SK-N-MC (cell line): ENCODE results near the gene BEND3.
"Not testable (repeated sequence)": the region's sequence is repeated elsewhere in the genome, so short reads cannot be mapped to it uniquely, and the experiment has no call there.

Source experiments
- DNase-seq: peaks from one replicate; pipeline ENCODE4 v3.0.0-alpha.2; 2011; ENCODE audit warnings: low read depth, low spot score
- H3K27ac ChIP-seq: fragments of 200-600 bp; sonication (generic); 2 replicates; pipeline ENCODE4 v1.5.1; 2016; ENCODE audit warnings: mixed run types
- H3K36me3 ChIP-seq: fragments of 200-600 bp; sonication (generic); 2 replicates; pipeline ENCODE4 v1.6.1; 2017; ENCODE audit warnings: antibody characterized with exemption, low read length, mixed read lengths; ENCODE audit not compliant: insufficient read depth
- H3K4me3 ChIP-seq: fragments of 200-600 bp; sonication (generic); 2 replicates; pipeline ENCODE4 v1.5.1; 2016
- H3K9ac ChIP-seq: fragments of 200-600 bp; sonication (generic); 2 replicates; pipeline ENCODE4 v1.8.0; 2017; ENCODE audit warnings: mixed run types, mixed read lengths; ENCODE audit not compliant: insufficient read length
- H3K9me3 ChIP-seq: fragments of 200-600 bp; sonication (generic); 2 replicates; pipeline ENCODE4 v1.6.1; 2017; ENCODE audit warnings: low read depth, mild to moderate bottlenecking, antibody characterized with exemption, low read length, moderate library complexity, mixed read lengths
- EZH2 ChIP-seq: fragments of 200-600 bp; sonication (generic); IDR thresholded peaks from one replicate; pipeline ENCODE4 v1.6.1; 2017; ENCODE audit warnings: antibody characterized with exemption
- FOXP2 ChIP-seq: optimal IDR thresholded peaks from 2 replicates; pipeline ENCODE3; 2011; ENCODE audit warnings: mild to moderate bottlenecking, moderate library complexity; ENCODE audit not compliant: insufficient read depth; ENCODE audit errors: extremely low read length, control extremely low read depth
- POLR2AphosphoS5 ChIP-seq: IDR thresholded peaks from 2 replicates; pipeline ENCODE4 v1.6.1; 2012; ENCODE audit warnings: mild to moderate bottlenecking, low read depth, low read length, borderline replicate concordance

The BEND3 gene

GRCh38 chr6:107102414-107102805 is 12.9 kb downstream of the BEND3 start:
- H3K4me3 ChIP-seq: no peak overlapping the region
- DNase-seq: no peak
- H3K9ac ChIP-seq: no peak overlapping the region
- H3K36me3 ChIP-seq: no peaks in the 10 kb centered on the region
- H3K27ac ChIP-seq: no peak overlapping the region
- no peaks in the 10 kb centered on the region for H3K9me3 ChIP-seq
- TF ChIP-seq POLR2AphosphoS5: no peak
- TF ChIP-seq FOXP2: no peak
- TF ChIP-seq EZH2: no peak

DNA sequence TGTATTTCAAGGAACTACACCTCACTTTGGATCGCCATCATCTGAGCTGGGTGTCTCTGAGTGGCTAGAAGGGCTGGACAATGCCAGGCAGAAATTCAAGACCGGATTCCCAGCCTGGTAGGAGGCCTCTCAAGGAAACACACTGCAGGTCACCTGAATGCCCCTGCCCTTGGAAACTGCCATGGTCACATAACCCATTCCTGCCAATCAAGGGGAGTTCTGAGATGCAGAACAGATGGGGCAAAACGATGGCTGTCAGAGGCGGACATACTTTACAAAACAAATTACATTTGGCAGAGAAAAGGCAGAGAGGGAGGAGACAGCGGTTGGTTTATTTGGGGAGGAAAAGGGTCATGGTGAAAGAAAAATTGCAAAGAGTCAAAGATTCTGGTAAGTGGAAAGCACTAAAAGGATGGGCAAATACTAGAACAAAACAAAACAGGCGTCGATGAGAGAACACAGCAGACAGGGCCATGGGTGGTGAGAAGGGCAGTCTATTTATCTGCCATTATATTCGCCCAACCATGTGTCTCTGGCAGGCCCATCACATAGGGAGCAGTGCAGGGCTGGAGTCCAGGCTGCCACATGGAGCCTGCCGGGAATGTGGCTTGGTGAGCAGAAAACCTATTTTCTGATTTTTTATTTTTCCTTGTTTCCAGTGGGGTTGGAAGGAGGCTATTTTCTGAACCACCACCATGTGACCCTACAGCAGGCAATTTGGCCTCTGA is 13.5 kb downstream of the BEND3 start:
- H3K9ac ChIP-seq: no peak overlapping the region
- DNase-seq: no peak
- no peak for TF ChIP-seq POLR2AphosphoS5
- TF ChIP-seq FOXP2: no peak
- no peak for TF ChIP-seq EZH2
- H3K9me3 ChIP-seq: no peaks in the 10 kb centered on the region
- H3K4me3 ChIP-seq: no peak overlapping the region
- H3K36me3 ChIP-seq: no peaks in the 10 kb centered on the region
- no peak overlapping the region for H3K27ac ChIP-seq

GRCh38 chr6:107101211-107101610 is 14.1 kb downstream of the BEND3 start:
- H3K9me3 ChIP-seq: no peaks in the 10 kb centered on the region

GRCh38 chr6:107098436-107099307 is 16.6 kb downstream of the BEND3 start:
- no peak overlapping the region for H3K4me3 ChIP-seq
- peaks cover 3% of the 10 kb centered on the region for H3K36me3 ChIP-seq
- DNase-seq: no peak
- H3K27ac ChIP-seq: no peak overlapping the region
- no peaks in the 10 kb centered on the region for H3K9me3 ChIP-seq
- no peak overlapping the region for H3K9ac ChIP-seq
- TF ChIP-seq POLR2AphosphoS5: no peak
- TF ChIP-seq FOXP2: no peak
- no peak for TF ChIP-seq EZH2

More at GRCh38 chr6:107101211-107101610, 14.1 kb downstream of the BEND3 start:
- TF ChIP-seq POLR2AphosphoS5: no peak
- TF ChIP-seq FOXP2: no peak
- no peak for TF ChIP-seq EZH2
- Histone ChIP-seq H3K4me3 (no peak overlapping the region), H3K27ac (no peak overlapping the region), H3K36me3 (no peaks in the 10 kb centered on the region; the same call in 1 of the 2 replicates), H3K9ac (no peak overlapping the region)
- DNase-seq: no peak

DNA sequence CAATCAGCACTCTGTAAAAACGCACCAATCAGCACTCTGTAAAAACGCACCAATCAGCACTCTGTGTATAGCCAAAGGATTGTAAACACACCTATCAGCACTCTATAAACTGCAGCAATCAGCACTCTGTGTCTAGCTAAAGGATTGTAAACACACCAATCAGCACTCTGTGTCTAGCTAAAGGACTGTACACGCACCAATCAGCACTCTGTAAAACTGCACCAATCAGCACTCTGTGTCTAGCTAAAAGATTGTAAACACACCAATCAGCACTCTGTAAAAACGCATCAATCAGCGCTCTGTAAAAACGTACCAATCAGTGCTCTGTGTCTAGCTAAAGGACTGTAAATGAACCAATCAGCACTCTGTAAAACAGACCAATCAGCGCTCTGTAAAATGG is 30.9 kb downstream of the BEND3 start:
- H3K9me3 ChIP-seq, H3K27ac ChIP-seq, H3K9ac ChIP-seq, DNase-seq, H3K4me3 ChIP-seq: not testable (repeated sequence)
- H3K36me3 ChIP-seq: peaks cover 12% of the 10 kb centered on the region

DNA sequence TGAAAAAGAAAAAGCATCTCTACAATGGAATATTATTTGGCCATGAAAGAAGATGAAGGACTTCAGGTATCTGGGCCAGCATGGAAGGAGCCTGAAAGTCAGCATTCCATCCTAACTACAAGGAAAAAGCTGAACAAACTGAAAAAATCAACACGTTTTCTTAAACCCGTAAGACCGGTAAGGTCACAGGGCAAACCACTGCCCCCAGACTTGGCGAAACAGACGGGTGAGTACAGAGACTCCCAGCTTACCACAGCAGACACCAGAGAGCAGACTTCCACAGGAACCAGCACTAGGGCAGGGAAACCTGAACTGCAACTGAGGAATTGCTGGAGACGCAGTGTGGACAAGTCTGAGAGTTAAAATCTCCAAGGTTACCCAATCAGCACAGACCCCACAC is 31.4 kb downstream of the BEND3 start:
- no peak overlapping the region for H3K4me3 ChIP-seq
- H3K36me3 ChIP-seq: peaks cover 12% of the 10 kb centered on the region
- no peak overlapping the region for H3K27ac ChIP-seq
- TF ChIP-seq POLR2AphosphoS5 (no peak), EZH2 (no peak)
- no peak for DNase-seq
- H3K9me3 ChIP-seq: no peaks in the 10 kb centered on the region
- no peak overlapping the region for H3K9ac ChIP-seq

- H3K9me3 ChIP-seq: no peaks in the 10 kb centered on the region
- DNase-seq: no peak
- no peak overlapping the region for H3K9ac ChIP-seq
- H3K4me3 ChIP-seq: no peak overlapping the region
- no peak for TF ChIP-seq FOXP2
- peaks cover 8% of the 10 kb centered on the region for H3K36me3 ChIP-seq
- no peak overlapping the region for H3K27ac ChIP-seq
Observed at GRCh38 chr6:107083047-107083768, 32.1 kb downstream of the BEND3 start.

DNA sequence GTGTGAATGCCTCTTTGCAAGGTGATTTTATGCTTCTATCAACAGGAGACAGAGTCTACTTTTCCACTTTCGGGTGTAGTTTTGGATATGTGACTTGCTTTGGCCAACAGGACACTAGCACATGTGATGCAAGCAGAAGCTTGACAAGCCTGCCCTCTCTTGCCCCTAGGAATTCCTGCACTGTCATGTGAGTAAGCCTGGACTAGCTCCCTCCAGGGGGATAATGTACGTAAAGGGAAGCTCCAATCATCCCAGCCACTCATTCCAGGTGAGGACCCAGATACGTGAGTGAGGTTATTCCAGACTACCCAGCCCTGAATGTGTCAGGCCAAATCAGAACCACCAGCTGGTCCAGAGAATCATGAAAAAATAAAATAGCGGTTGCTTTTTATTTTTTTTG is 33.3 kb downstream of the BEND3 start:
- Histone ChIP-seq H3K9ac (no peak overlapping the region), H3K9me3 (no peaks in the 10 kb centered on the region), H3K4me3 (no peak overlapping the region), H3K36me3 (peaks cover 7% of the 10 kb centered on the region; the same call in 1 of the 2 replicates), H3K27ac (no peak overlapping the region)
- no peak for TF ChIP-seq POLR2AphosphoS5
- TF ChIP-seq EZH2: no peak
- no peak for TF ChIP-seq FOXP2
- DNase-seq: no peak
